Inflammatory macrophage (primary cell): ENCODE data around the gene APLF.
"Not testable (repeated sequence)": the region's sequence is repeated elsewhere in the genome, so short reads cannot be mapped to it uniquely, and the experiment has no call there.

Experiments used
- DNase-seq, 2 donors: peaks; one replicate each; pipeline ENCODE4 v3.0.0-alpha.2; 2020 to 2022

APLF gene

DNA sequence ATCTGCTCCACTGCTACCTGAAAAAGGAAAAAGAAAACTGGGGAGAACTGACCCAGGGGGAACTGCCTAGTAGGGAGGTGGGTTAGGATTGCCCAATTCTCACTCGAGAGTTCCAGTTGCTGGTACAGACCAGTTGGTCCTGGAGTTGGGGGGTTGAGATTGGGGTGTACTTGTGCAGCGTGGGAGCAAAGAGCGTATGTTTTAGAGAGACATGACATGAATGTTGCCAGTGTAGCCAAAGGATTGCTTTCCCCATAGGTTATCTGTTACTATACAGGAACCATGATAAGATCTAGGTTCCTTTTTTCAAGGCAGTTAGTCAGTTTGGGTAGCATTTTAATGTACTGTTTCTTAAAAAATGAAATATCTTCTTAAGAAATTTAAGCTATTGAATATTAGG, 68.6 kb downstream of the APLF start:
- DNase-seq: peak in 1 of 2 donors; percentile 41

DNA sequence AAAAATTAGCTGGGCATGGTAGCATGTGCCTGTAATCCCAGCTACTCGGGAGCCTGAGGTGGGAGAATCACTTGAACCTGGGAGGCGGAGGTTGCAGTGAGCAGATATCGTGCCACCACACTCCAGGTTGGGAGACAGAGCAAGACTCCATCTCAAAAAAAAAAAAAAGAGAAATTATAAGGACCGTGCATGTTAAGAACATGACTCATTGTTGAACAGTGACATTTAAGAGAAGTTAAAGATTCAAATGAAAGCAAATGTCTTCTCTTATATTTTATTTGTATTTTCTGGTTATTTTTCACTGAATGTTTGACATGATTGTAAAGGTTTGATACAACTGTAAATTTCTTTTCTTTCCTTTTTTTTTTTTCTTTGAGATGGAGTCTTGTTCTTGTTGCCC, 69.6 kb downstream of the APLF start:
- DNase-seq: peak in 1 of 2 donors; percentile 28

GRCh38 chr2:68537809-68538208, 70.4 kb downstream of the APLF start:
- DNase-seq: peak; percentile 40 to 85

- no peak for DNase-seq
Measured at GRCh38 chr2:68544811-68545210, 77.4 kb downstream of the APLF start.

GRCh38 chr2:68548396-68548795, 81.0 kb downstream of the APLF start:
- no peak for DNase-seq

DNA sequence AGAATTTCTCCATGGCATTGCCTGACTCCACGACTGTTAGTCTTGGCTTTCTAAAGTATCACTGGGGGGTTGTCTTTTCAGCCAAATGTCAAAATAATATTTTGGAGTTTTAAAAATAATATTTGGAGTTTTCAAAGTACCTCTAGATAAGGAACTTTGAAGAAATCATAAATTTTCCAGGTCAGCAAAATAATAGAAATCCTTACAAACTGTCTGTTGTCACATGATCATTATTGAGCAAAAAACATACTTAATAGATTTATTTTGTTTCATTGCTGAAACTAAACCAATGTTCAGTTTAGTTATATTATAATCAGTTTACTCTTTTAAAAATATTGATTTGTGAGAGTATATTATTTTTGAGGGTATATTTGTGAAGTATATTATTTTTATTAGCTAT, 85.7 kb downstream of the APLF start:
- no peak for DNase-seq

- DNase-seq: not testable (repeated sequence)
Measured at GRCh38 chr2:68555425-68556206, 88.2 kb downstream of the APLF start.

DNA sequence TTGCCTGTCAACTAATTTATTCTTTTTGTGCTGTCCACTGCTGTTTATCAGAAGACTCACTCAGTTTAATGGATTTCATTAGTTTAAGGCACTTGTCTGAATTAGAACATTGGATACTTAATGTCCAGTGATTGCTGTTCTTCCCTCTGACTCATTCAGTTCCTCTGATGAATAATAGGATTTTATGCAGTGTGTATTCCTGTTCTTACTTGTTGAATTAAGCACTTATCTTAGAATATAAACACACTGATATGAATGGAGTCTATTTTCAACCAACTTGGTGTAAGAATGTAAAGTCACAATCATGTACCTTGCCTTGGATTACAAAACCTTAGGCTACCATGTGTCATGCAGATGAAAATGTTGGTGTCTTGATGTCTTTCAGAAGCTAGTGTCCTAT, 89.0 kb downstream of the APLF start:
- no peak for DNase-seq

- no peak for DNase-seq
Measured at GRCh38 chr2:68558576-68558975, 91.2 kb downstream of the APLF start.

DNA sequence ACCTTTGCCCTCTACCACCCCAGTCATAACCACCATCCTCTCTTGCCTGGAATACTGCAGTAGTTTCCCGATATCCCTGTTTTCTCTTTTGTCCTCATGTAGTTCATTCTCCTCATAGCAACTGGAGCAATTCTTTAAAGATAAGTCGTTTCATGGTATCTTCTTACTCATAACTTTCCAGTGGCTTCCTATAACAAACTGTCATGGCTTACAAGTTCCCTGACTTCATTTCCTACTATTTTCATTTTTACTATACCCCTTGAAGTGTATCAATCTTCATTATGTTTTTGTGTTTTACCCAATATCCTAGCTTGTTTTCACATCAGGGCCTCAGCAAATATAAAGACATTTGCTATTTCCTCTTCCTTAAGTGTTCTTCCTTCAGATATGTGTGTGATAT, 92.3 kb downstream of the APLF start:
- DNase-seq: no peak

GRCh38 chr2:68560545-68560944, 93.2 kb downstream of the APLF start:
- DNase-seq: no peak

DNA sequence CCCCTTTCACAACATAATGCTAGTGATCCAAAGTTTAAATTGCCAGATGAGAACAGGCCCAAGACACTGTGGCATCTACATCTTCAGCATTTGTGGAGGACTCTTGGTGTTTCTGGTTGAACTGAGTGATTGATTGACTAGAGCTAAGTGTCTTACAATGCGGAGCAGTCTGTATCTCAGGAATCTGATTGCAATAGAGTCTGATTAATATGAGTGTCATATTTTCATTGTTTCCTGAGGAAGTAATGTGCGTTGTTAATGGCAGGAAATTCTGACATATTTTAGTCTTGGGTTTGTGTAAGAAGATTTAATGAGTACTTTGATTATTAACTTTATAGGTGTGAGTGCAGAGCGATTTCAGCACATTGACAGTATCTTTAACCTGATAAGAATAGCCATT, 94.0 kb downstream of the APLF start:
- no peak for DNase-seq

DNA sequence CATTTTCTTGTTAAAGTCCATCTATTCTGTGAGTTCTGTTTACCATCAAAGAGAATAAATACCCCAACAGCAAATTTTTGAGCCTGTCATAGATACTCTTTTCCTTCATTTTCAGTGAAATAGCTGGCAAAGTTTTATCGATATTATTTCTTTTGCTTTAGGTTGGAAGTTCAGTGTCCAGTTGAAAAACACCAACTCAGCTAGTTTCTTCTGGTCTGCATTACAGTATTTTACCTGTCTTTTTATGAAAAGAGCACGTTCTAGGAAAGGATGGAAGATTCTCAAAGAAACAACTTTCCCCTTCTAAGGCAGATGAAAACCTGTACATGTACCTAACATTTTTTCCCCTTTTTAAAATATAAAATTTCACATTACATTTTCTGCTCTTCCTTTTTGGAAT, 95.5 kb downstream of the APLF start:
- no peak for DNase-seq

GRCh38 chr2:68564426-68564825, 97.0 kb downstream of the APLF start:
- no peak for DNase-seq

GRCh38 chr2:68565273-68565672, 97.9 kb downstream of the APLF start:
- DNase-seq: no peak

GRCh38 chr2:68565858-68566257, 98.5 kb downstream of the APLF start:
- DNase-seq: no peak

DNA sequence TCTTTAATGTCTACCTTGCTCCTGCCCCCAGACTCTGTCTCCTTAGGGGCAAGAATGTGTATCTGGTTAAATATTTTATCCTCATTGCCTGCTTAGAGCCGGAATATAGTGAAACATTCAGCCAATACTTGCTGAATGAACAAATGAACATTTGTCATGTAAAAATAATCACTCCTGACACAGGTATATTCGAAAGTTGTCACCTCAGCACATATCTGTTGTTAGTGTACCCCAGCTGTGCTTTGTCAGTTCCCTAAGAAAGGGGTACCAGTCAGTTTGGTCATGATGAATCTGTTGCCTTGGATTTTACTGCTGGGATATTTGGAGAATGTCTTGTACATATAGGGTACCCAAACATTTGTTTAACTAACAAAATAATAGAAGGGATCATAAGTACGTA, 99.0 kb downstream of the APLF start:
- DNase-seq: no peak

DNA sequence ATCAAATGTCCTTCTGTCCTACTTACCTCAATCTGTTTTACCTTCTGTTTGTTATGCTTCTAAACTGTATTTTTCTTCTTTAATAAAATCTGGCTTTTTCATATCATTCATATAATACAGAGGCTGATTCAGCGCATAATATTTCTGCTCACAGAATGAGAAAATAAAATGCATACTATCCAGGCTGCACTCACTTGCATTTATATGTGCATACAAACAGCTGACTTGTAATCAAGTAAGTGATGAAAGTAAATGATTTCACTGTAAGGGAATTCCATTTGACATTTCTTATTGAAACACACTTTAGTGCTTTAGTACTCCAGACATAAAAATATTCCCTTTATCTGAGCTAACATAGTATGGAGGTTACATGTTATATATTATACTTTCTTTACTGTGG, 100.7 kb downstream of the APLF start:
- DNase-seq: no peak

- no peak for DNase-seq
Measured at GRCh38 chr2:68569604-68570003, 102.2 kb downstream of the APLF start.

- not testable (repeated sequence) for DNase-seq
Measured at GRCh38 chr2:68570434-68570833, 103.0 kb downstream of the APLF start.

- no peak for DNase-seq
Measured at GRCh38 chr2:68574202-68574791, 106.9 kb downstream of the APLF start.

- DNase-seq: no peak
Measured at GRCh38 chr2:68577183-68577582, 109.8 kb downstream of the APLF start.

GRCh38 chr2:68579689-68580088, 112.3 kb downstream of the APLF start:
- DNase-seq: no peak

DNA sequence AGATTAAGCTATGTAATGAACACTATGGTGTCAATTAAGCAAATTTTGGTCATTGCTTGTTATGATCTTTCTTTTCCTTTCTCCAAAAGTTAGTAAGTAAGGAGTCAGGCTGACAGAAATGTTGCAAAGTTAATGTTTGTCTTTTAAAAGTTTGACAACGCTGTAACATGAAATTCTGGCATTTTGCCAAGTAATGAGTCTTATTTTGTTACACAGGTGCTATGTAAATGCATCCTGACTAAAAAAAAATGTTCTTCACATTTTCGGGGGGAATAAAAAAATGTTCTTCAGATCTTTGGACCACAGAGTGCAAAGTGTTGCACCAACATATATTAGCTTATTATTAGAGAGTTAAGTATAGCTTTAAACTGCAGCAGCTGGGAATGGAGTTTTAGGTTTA, 121.2 kb downstream of the APLF start:
- no peak for DNase-seq

DNA sequence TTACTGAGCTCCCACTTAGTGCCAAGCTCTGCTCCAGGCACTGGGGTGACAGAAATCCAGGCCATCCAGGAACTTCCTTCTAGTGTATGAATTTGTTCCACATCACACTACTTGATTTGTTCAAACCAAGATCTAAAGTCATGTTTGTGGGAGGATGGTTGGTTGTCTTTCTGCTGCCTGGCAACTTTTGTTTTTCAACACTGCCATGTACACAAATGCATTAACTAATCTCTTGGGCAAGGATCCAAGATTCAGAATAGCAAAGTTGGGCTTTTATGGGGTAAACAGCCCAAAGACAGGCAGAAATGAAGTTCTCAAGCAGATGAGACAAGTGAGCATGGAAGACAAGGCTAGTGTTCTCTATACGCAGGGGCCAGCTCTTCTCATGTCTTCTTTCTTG, 122.6 kb downstream of the APLF start:
- DNase-seq: peak; percentile 12 to 22
